Measurements from ENCODE around the gene FEZF2.

Gene FEZF2

GRCh38 chr3:62323241-62323640 lies 50.1 kb downstream of the FEZF2 start:
- no peak for DNase-seq

Data from activated T-cell treated with anti-CD3 and anti-CD28 coated beads, Interleukin-2, amount 50 U/mL, for 48 hours (primary cell).